ENCODE measurements around the gene SRCIN1. TPM values are rescaled to one million over a fixed set of nuclear protein-coding genes. Genes with fewer than 3 reads are reported as not detected.
A peak's percentile ranks its signal among the peaks of the same experiment; 100 is the strongest.

The SRCIN1 gene
- total RNA-seq, 4 donors from 2014 or later = 11.0 to 36.5 (median 17.4) TPM

DNA sequence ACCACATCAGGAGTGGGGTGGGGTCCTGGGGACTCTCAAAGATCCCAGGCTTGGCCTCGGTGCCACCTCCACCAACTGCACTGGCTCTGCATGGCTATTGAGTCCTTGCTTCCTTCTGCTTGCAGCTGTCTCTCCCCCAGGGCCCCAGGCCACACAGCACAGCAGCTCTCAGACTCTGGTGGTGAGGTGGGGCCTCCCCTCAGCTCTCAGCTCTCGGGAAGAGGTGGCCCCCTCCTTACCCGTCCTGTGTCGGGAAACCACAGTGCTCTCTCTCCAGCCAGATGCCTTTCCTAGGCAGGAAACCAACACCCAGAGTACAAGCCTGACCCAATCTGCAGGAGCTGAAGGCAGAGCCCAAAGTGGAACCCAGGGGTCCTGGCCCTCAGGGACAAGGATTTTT, 18.5 kb downstream of the SRCIN1 start:
- TF ChIP-seq POLR2AphosphoS5 (IDR thresholded peaks at IDR 0.05) = no peak
- peaks cover 38% of the 10 kb centered on the region for H3K27me3 ChIP-seq
- 79% methylated on average over 3 of the region's 4 CpGs for WGBS

DNA sequence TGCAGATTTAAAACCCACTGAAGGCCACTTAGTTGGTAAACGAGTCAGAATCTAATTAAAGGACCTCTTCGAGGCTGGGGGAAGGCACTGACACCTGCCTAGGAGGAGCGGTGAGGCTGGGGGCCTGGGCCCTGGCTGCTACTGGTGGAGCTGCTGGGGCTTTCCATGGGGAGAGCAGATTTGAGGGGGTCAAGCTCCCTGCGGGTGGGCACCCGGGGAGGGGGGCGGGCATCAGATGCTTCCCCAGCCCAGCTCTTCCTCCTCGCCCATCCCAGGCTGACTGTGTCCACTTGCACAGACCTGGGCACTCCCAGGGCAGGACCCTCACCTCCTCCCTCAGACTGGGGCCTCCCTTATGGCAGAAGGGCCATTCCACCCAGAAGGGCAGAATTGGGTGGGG, 19.0 kb downstream of the SRCIN1 start:
- Histone ChIP-seq H3K36me3 (no peaks in the 10 kb centered on the region), H3K27ac (no peak overlapping the region), H3K9me3 (no peaks in the 10 kb centered on the region), H3K4me3 (no peak overlapping the region), H3K4me1 (peaks cover 23% of the 10 kb centered on the region), H3K27me3 (peaks cover 37% of the 10 kb centered on the region)
- WGBS = 80% methylated on average over 6 of the region's 7 CpGs
- no peak for DNase-seq (ENCODE audit: low spot score in 2 of 2)
- TF ChIP-seq, protein P1, sequence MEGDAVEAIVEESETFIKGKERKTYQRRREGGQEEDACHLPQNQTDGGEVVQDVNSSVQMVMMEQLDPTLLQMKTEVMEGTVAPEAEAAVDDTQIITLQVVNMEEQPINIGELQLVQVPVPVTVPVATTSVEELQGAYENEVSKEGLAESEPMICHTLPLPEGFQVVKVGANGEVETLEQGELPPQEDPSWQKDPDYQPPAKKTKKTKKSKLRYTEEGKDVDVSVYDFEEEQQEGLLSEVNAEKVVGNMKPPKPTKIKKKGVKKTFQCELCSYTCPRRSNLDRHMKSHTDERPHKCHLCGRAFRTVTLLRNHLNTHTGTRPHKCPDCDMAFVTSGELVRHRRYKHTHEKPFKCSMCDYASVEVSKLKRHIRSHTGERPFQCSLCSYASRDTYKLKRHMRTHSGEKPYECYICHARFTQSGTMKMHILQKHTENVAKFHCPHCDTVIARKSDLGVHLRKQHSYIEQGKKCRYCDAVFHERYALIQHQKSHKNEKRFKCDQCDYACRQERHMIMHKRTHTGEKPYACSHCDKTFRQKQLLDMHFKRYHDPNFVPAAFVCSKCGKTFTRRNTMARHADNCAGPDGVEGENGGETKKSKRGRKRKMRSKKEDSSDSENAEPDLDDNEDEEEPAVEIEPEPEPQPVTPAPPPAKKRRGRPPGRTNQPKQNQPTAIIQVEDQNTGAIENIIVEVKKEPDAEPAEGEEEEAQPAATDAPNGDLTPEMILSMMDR (IDR thresholded peaks at IDR 0.05) = no peak
- TF ChIP-seq POLR2AphosphoS5 (IDR thresholded peaks at IDR 0.05) (no peak), POLR2A (IDR thresholded peaks at IDR 0.05) (no peak), EP300 (IDR thresholded peaks at IDR 0.05) (no peak)

More for the DNA sequence above, 18.5 kb downstream of the SRCIN1 start:
- Histone ChIP-seq H3K36me3 (no peaks in the 10 kb centered on the region), H3K4me1 (peaks cover 26% of the 10 kb centered on the region), H3K27ac (no peak overlapping the region), H3K4me3 (no peak overlapping the region), H3K9me3 (no peaks in the 10 kb centered on the region)
- DNase-seq (ENCODE audit: low spot score in 2 of 2) = no peak

DNA sequence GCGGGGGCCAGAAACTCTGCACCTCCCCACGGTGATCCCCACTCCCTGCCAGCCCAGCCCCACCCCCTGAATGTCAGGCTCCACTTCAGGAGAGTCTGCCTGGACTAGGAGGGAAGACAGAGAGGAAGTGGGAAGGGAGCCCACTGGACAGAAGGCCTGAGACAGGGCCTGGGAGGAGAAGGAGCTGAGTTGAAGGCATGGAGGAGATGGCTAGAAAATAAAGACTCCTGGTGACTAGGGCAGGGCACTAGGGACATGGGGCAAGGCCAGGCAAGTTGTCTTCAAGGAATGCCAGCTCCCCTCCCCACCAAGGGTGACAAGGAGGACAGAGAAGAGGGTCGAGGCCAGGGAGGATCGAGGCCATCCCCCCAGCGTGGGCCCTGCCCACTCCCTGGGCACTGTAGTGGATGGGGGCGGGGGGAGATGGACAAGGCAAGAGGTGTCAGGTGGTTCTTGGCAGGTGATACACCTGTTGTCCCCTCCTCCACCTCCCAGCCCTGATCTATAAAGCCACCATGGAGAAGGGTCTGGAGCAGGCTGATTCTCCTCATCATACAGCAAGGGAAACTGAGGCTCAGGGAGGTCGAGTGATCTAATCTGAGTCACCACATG, 19.7 kb downstream of the SRCIN1 start:
- 79% methylated on average over 6 of the region's 7 CpGs for WGBS
- TF ChIP-seq EP300 (IDR thresholded peaks at IDR 0.05) (no peak), POLR2A (IDR thresholded peaks at IDR 0.05) (no peak), POLR2AphosphoS5 (IDR thresholded peaks at IDR 0.05) (no peak)
- TF ChIP-seq, protein P1 (IDR thresholded peaks at IDR 0.05) = no peak
- H3K9me3 ChIP-seq = no peaks in the 10 kb centered on the region
- H3K4me3 ChIP-seq = no peak overlapping the region
- peaks cover 16% of the 10 kb centered on the region for H3K4me1 ChIP-seq
- DNase-seq (ENCODE audit: low spot score in 2 of 2) = no peak
- peaks cover 37% of the 10 kb centered on the region for H3K27me3 ChIP-seq
- no peaks in the 10 kb centered on the region for H3K36me3 ChIP-seq
- H3K27ac ChIP-seq = no peak overlapping the region

DNA sequence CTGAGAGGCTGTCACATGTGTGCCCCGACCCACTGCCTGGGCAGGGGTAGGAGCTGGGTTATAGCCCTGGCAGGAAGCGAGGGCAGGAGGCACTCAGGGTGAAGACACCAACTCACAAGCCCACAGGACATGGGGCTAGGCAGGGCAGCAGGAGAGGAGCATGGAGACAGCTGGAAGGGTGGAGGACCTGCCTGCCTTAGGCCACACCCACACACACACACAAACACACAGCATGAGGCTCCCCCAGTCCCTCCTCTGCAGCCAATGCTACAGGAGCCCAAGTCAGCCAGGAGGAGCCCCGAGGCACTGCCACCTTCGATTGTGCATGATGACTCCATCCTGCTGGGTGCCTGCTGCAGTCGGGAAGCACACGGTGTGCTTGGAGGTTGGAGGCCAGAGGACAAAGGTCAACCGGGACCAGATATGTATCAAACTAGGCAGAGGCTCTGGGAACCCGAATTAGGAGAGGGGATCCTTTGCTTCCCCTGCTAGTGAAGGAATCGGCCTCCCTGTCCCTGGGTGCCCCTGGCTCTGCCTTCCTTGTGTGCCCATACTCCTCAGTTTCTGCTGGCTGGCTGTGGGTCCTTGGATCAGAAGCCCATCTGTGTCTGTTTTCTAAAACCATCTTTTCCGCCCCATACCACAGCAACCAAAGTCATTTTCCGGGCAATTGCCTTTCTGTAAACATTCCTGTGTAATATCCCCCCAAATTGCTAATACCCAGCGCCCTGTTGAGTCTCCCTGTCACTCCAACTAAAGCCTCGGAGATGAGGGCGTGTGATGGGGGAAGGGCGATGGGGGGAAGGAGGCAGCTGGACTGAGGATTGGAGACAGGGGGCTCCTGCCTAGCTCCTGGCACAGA, 20.5 kb downstream of the SRCIN1 start:
- Histone ChIP-seq H3K36me3 (no peaks in the 10 kb centered on the region), H3K4me3 (no peak overlapping the region), H3K27ac (no peak overlapping the region), H3K9me3 (no peaks in the 10 kb centered on the region), H3K27me3 (peaks cover 40% of the 10 kb centered on the region), H3K4me1 (peaks cover 16% of the 10 kb centered on the region)
- WGBS = 60% methylated on average over 13 of the region's 15 CpGs
- TF ChIP-seq EP300 (IDR thresholded peaks at IDR 0.05) = no peak
- no peak for TF ChIP-seq POLR2A (IDR thresholded peaks at IDR 0.05)
- TF ChIP-seq, protein P1 (IDR thresholded peaks at IDR 0.05) = no peak
- no peak for TF ChIP-seq POLR2AphosphoS5 (IDR thresholded peaks at IDR 0.05)
- DNase-seq (ENCODE audit: low spot score in 2 of 2) = no peak

DNA sequence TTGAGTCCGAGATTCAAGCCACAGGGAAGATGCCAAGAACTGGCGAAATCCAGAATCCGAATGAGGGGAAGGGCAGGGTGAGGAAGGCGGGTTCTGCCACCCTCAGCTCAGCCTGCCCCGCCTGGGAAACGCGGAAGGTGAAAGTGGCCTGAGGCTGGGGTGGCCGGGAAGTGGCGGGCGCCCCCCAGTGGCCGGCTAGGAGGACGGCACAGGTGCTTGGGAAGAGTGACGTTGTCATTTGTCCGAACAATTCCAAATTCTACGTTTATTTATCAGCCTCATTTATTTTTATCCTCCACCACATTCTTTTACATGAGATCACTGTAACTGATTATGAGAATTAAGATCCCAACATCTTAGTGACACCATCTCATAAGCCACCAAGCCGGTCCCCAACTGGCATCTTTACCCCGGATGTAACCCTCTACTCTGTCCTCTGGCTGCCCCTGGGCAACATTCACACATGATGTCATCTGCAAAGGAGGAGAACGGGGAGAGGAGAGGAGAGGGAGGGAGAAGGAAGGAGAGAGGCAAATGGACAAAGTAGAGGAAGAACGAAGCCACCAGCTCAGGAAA, 21.3 kb downstream of the SRCIN1 start:
- no peaks in the 10 kb centered on the region for H3K36me3 ChIP-seq
- no peak overlapping the region for H3K4me3 ChIP-seq
- H3K9me3 ChIP-seq = no peaks in the 10 kb centered on the region
- H3K27ac ChIP-seq = no peak overlapping the region
- DNase-seq (ENCODE audit: low spot score in 2 of 2) = no peak
- TF ChIP-seq, protein P1 (IDR thresholded peaks at IDR 0.05) = peak; percentile 76 to 95
- TF ChIP-seq EP300 (IDR thresholded peaks at IDR 0.05) (no peak), POLR2A (IDR thresholded peaks at IDR 0.05) (no peak), POLR2AphosphoS5 (IDR thresholded peaks at IDR 0.05) (no peak)
- WGBS = 4% methylated on average over 19 of the region's 19 CpGs
- H3K4me1 ChIP-seq = peaks cover 21% of the 10 kb centered on the region
- peaks cover 42% of the 10 kb centered on the region for H3K27me3 ChIP-seq
